Measurements from ENCODE around the gene MRPL22. TPM values are rescaled to one million over a fixed set of nuclear protein-coding genes. Genes with fewer than 3 reads are reported as not detected.
A peak's percentile ranks its signal among the peaks of the same experiment; 100 is the strongest.
"Not testable (repeated sequence)": the region's sequence is repeated elsewhere in the genome, so short reads cannot be mapped to it uniquely, and the experiment has no call there.

The MRPL22 gene
- total RNA-seq, 2 donors from 2014 or later, result 58.2 to 63.5 TPM

- DNase-seq, result peak; percentile 89
- intact Hi-C loops (cut with DNase I), result no loop called here
These were observed 3.0 kb upstream of the MRPL22 start, which contains the start of gene GEMIN5 for GRCh38 chr5:154937718-154938466. GEMIN5 (minus strand) TSS chr5:154938211; CDS start chr5:154938133, 78 bp downstream.

GRCh38 chr5:154939387-154939786 is 1.5 kb upstream of the MRPL22 start:
- DNase-seq; ATAC-seq; intact Hi-C loops (cut with DNase I): not testable (repeated sequence)

More at GRCh38 chr5:154937718-154938466, 3.0 kb upstream of the MRPL22 start, which contains the start of gene GEMIN5:
- ATAC-seq, result peak; percentile 96 to 97

GRCh38 chr5:154940375-154940771 is 500 bp upstream of the MRPL22 start:
- no peak for DNase-seq
- intact Hi-C loops (cut with DNase I), result no loop called here
- ATAC-seq, result no peak

GRCh38 chr5:154943527-154943926 is 2.7 kb downstream of the MRPL22 start:
- intact Hi-C loops (cut with DNase I), result no loop called here
- ATAC-seq (no peak), DNase-seq (no peak)

- ATAC-seq (no peak), DNase-seq (no peak)
- intact Hi-C loops (cut with DNase I), result no loop called here
These were observed 3.8 kb downstream of the MRPL22 start for GRCh38 chr5:154944716-154945115.

GRCh38 chr5:154945695-154946301 is 4.9 kb downstream of the MRPL22 start:
- intact Hi-C loops (cut with DNase I), result no loop called here
- ATAC-seq (no peak), DNase-seq (no peak)

- intact Hi-C loops (cut with DNase I), result no loop called here
- no peak for DNase-seq
- no peak for ATAC-seq
These were observed 6.9 kb downstream of the MRPL22 start for GRCh38 chr5:154947778-154948177.

GRCh38 chr5:154948313-154948712 is 7.4 kb downstream of the MRPL22 start:
- intact Hi-C loops (cut with DNase I), result no loop called here
- no peak for ATAC-seq
- no peak for DNase-seq

GRCh38 chr5:154949781-154950180 is 8.9 kb downstream of the MRPL22 start:
- intact Hi-C loops (cut with DNase I), result no loop called here
- ATAC-seq (no peak), DNase-seq (no peak)

GRCh38 chr5:154956712-154957111 is 15.8 kb downstream of the MRPL22 start:
- ATAC-seq, result no peak
- intact Hi-C loops (cut with DNase I), result no loop called here
- no peak for DNase-seq

- no peak for DNase-seq
- ATAC-seq, result no peak
- intact Hi-C loops (cut with DNase I), result loop anchor here in 1 of 2 donors (10.0 kb wide), 1 partner anchor 762 kb away; no protein-coding TSS in a partner anchor
These were observed 21.6 kb downstream of the MRPL22 start for GRCh38 chr5:154962494-154962893.

GRCh38 chr5:154966081-154966841 is 25.4 kb downstream of the MRPL22 start:
- DNase-seq (no peak), ATAC-seq (peak; percentile 29 to 38)
- intact Hi-C loops (cut with DNase I), result loop anchor here in 1 of 2 donors (10.0 kb wide), 1 partner anchor 759 kb away; no protein-coding TSS in a partner anchor

GRCh38 chr5:154966874-154967273 is 26.0 kb downstream of the MRPL22 start:
- intact Hi-C loops (cut with DNase I), result loop anchor here in 1 of 2 donors (10.0 kb wide), 1 partner anchor 758 kb away; no protein-coding TSS in a partner anchor
- ATAC-seq, result no peak
- DNase-seq, result no peak

- no peak for ATAC-seq
- no peak for DNase-seq
- intact Hi-C loops (cut with DNase I), result loop anchor here in 1 of 2 donors (10.0 kb wide), 1 partner anchor 757 kb away; no protein-coding TSS in a partner anchor
These were observed 26.6 kb downstream of the MRPL22 start for GRCh38 chr5:154967421-154968024.

- no peak for DNase-seq
- ATAC-seq, result no peak
- intact Hi-C loops (cut with DNase I), result loop anchor here in 1 of 2 donors (10.0 kb wide), 1 partner anchor 756 kb away; no protein-coding TSS in a partner anchor
These were observed 28.1 kb downstream of the MRPL22 start for GRCh38 chr5:154968953-154969352.

- ATAC-seq (no peak), DNase-seq (no peak)
- intact Hi-C loops (cut with DNase I), result loop anchor here in 1 of 2 donors (5.0 kb wide), 1 partner anchor 167 kb away; no protein-coding TSS in a partner anchor
These were observed 29.9 kb downstream of the MRPL22 start for GRCh38 chr5:154970759-154971158.

GRCh38 chr5:154971501-154971900 is 30.6 kb downstream of the MRPL22 start:
- no peak for ATAC-seq
- intact Hi-C loops (cut with DNase I), result loop anchor here in 1 of 2 donors (5.0 kb wide), 1 partner anchor 166 kb away; no protein-coding TSS in a partner anchor
- DNase-seq, result no peak

GRCh38 chr5:154972476-154973080 is 31.7 kb downstream of the MRPL22 start:
- intact Hi-C loops (cut with DNase I), result loop anchor here in 1 of 2 donors (5.0 kb wide), 1 partner anchor 165 kb away; no protein-coding TSS in a partner anchor
- DNase-seq (no peak), ATAC-seq (peak; percentile 22 to 74)

All from left cardiac atrium (tissue), 4 donors.